GM12872 (cell line): Measurements from ENCODE around the gene ODAD3.

Experiments
- CTCF ChIP-seq: IDR thresholded peaks from 3 replicates; pipeline ENCODE4 v1.5.1; 2011; ENCODE audit warnings: low read depth, mild to moderate bottlenecking, low read length, moderate library complexity; ENCODE audit not compliant: insufficient read depth

ODAD3 gene

GRCh38 chr19:11410682-11411081 is 24.2 kb downstream of the ODAD3 start:
- no peak for TF ChIP-seq CTCF

GRCh38 chr19:11408591-11408990 is 26.3 kb downstream of the ODAD3 start:
- TF ChIP-seq CTCF = no peak

GRCh38 chr19:11405846-11406643 is 28.9 kb downstream of the ODAD3 start:
- no peak for TF ChIP-seq CTCF

GRCh38 chr19:11404588-11405222 is 30.2 kb downstream of the ODAD3 start:
- TF ChIP-seq CTCF = no peak

GRCh38 chr19:11401808-11402543 is 32.9 kb downstream of the ODAD3 start:
- TF ChIP-seq CTCF = no peak

GRCh38 chr19:11400798-11401197 is 34.1 kb downstream of the ODAD3 start:
- no peak for TF ChIP-seq CTCF

- TF ChIP-seq CTCF = no peak
Measured at GRCh38 chr19:11399667-11400066, 35.3 kb downstream of the ODAD3 start.
